ENCODE results near the gene PFKFB3.
"Not testable (repeated sequence)": the region's sequence is repeated elsewhere in the genome, so short reads cannot be mapped to it uniquely, and the experiment has no call there.

Gene PFKFB3

DNA sequence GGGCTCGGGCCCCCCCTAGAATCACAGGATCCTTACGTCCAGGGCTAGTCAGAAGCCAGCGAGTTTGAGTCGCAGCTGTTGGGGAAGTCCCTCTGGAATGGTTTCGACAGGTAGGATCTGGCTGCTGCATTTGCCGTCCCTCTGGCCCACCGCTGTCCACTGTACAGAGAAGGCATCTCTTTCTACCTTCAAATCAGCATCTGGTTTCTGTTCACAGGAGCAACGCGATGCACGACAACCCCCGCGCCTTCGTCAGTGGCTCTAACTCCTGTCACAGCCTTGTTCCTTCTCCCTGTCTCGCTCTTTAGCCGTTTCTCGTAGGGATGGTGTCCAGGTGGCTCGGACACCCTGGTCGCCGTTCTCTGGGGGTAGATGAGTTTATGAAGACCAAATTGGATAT lies 11.2 kb upstream of the PFKFB3 start:
- no peak overlapping the region for H3K4me3 Mint-ChIP-seq
- no peaks in the 10 kb centered on the region for H3K27me3 Mint-ChIP-seq
- H3K36me3 Mint-ChIP-seq: no peaks in the 10 kb centered on the region
- ATAC-seq: no peak
- H3K9me3 Mint-ChIP-seq: no peaks in the 10 kb centered on the region
- no peak overlapping the region for H3K27ac Mint-ChIP-seq
- peaks cover 7% of the 10 kb centered on the region for H3K4me1 Mint-ChIP-seq

DNA sequence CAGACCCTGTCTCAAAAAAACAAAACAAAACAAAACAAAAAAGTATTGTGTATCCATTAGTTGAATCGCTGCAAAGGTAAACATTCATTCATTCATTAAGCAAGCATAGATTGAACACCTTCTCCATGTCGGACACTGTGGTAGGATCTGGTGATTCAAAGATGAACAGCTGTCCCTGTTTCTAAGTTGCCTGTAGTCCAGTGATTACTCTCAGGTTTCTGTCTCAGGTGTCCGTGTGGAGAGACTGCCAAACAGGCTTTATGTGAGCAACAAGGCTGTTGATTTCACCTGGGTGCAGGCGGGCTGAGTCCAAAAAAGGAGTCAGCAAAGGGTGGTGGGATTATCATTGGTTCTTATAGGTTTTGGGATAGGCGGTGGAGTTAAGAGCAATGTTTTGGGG lies 9.4 kb upstream of the PFKFB3 start:
- not testable (repeated sequence) for H3K4me3 Mint-ChIP-seq, H3K27ac Mint-ChIP-seq, H3K9me3 Mint-ChIP-seq, ATAC-seq, H3K27me3 Mint-ChIP-seq, H3K36me3 Mint-ChIP-seq, H3K4me1 Mint-ChIP-seq

DNA sequence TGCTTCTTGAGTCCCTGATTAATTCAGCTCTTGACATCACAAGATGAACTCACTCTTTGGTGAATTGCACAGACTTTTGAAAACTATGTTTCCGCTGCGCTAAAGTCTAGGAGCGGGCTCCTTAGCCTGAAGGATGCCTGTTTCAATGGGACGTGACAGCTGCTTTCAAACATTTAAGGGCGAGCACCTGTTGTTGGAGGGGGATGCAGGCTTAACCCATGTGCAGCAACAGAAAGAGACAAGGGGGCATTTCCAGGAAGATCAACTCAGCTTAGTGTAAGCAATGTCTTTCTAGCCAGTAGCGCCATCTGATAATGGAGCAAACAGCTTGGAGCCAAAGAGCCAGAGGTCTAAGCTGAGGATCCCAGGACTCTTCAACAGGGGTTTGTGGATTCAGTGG lies 8.4 kb upstream of the PFKFB3 start:
- Mint-ChIP-seq H3K27ac (no peak overlapping the region), H3K27me3 (no peaks in the 10 kb centered on the region), H3K36me3 (no peaks in the 10 kb centered on the region), H3K4me1 (peaks cover 7% of the 10 kb centered on the region), H3K9me3 (no peaks in the 10 kb centered on the region), H3K4me3 (no peak overlapping the region)
- no peak for ATAC-seq

DNA sequence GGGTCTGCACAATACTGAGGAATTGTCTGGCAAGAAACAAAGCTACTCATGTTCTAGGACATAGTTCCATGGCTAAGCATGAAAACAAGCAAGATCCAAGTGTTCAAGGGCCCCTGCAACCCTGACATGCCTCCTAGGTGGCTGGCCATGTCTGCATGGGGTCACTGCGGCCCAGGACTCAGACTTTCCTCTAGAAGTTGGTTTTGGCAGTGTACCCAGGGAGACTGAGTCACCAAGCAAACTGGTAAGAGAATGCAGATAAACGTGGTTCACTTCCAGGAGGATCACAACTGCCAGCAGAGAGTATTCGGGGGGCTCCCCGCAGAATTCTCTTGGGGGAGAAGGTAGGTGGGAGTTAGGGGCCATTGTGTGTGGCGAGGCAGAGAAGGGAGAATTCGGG lies 7.4 kb upstream of the PFKFB3 start:
- Mint-ChIP-seq H3K9me3 (no peaks in the 10 kb centered on the region), H3K4me1 (peaks cover 13% of the 10 kb centered on the region), H3K4me3 (no peak overlapping the region), H3K27me3 (no peaks in the 10 kb centered on the region), H3K27ac (no peak overlapping the region), H3K36me3 (no peaks in the 10 kb centered on the region)
- ATAC-seq: no peak

DNA sequence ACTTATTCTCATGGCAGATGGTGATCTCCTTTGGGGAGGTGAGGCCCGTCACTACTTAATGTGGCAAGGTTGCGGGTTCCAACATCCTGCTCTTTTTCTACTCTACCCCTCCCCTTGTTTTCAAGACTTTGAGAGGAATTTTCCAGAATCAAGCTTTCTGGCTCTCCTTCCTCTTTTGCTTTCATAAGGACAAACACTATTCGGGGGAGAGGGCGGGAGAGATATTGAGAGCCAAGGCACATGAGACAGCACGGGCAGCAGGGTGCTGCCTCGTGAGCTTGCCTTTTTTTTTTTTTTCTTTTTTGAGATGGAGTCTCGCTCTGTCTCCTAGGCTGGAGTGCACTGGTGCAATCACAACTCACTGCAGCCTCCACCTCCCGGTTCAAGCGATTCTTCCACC lies 6.9 kb upstream of the PFKFB3 start:
- Mint-ChIP-seq H3K4me3 (no peak overlapping the region), H3K27me3 (no peaks in the 10 kb centered on the region), H3K36me3 (no peaks in the 10 kb centered on the region), H3K4me1 (peaks cover 18% of the 10 kb centered on the region), H3K9me3 (no peaks in the 10 kb centered on the region), H3K27ac (no peak overlapping the region)
- ATAC-seq: no peak

DNA sequence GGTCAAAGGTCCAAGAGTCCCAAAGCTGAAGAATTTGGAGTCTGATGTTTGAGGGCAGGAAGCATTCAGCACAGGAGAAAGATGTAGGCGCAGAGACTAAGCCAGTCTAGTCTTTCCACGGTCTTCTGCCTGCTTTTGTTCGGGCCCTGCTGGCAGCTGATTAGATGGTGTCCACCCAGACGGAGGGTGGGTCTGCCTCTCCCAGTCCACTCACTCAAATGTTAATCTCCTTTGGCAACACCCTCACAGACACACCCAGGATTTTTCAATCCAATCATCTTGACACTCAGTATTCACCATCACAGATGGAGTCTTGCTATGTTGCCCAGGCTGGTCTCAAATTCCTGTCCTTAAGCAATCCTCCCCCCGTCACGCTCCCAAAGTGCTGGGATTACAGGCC lies 6.2 kb upstream of the PFKFB3 start:
- H3K27me3 Mint-ChIP-seq, H3K36me3 Mint-ChIP-seq: not testable (repeated sequence)

DNA sequence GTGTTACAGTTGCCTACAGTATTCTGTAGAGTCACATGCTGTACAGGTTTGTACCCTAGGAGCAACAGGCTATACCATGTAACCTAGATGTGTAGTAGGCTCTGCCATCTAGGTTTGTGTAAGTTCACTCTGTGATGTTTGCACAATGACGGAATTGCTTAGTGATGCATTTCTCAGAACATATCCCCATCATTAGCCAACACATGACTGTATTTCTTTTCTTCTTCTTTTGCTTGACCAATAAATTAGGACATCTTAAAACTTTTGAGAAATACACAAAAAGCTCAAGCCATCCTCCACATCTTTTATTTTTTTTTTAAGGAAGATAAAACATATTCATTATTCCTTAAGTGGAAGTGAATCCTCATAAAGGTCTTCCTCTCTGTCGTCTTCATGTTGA lies 5.4 kb upstream of the PFKFB3 start:
- H3K27ac Mint-ChIP-seq: no peak overlapping the region
- no peak for ATAC-seq
- H3K4me1 Mint-ChIP-seq: peaks cover 25% of the 10 kb centered on the region
- H3K9me3 Mint-ChIP-seq: no peaks in the 10 kb centered on the region
- H3K27me3 Mint-ChIP-seq: no peaks in the 10 kb centered on the region
- no peaks in the 10 kb centered on the region for H3K36me3 Mint-ChIP-seq
- no peak overlapping the region for H3K4me3 Mint-ChIP-seq

More for the DNA sequence above, 6.2 kb upstream of the PFKFB3 start:
- H3K4me1 Mint-ChIP-seq: peaks cover 22% of the 10 kb centered on the region
- H3K27ac Mint-ChIP-seq, H3K9me3 Mint-ChIP-seq, H3K4me3 Mint-ChIP-seq, ATAC-seq: not testable (repeated sequence)

DNA sequence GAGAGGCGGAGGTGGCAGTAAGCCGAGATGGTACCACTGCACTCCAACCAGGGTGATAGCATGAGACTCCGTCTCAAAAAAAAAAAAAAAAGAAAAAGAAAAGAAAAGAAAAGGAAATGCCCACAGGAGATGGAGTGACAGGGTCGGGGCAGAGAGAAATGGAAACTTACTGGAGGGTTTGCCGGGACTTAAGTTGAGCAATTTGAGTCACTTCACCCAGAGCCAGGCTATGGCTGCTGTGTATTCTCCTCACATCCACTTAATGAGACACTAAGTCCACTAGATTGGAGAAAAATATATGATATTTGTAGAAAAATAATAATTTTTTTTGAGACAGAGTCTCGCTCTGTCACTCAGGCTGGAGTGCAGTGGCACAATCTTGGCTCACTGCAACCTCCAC lies 4.6 kb upstream of the PFKFB3 start:
- ATAC-seq: no peak
- H3K27ac Mint-ChIP-seq: no peak overlapping the region
- peaks cover 24% of the 10 kb centered on the region for H3K4me1 Mint-ChIP-seq

DNA sequence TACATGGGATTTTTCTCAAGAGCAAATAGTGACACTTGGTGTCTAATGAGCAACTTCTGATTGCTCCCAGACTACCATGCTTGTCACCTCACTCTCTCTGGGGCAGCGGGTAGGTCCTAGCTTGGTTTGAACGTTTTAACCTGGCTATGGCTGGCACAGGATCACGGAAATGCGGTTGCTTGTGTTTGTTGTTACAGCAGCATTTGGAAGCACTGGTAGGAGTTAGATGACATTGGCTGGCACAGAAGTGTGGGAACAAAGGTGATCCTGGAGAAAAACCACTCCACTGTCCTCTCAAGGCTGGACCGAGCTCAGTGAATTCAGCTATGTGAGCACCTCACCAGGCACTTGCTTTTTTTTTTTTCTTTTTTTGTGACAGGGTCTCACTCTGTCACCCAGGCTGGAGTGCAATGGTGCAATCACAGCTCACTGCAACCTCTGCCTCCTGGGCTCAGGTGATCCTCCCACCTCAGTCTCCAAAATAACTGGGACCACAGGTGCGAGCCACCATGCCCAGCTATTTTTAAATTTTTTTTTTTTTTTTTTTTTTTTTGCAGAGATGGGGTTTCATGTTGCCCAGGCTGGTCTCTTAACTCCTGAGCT lies 3.5 kb upstream of the PFKFB3 start:
- H3K4me1 Mint-ChIP-seq: peaks cover 24% of the 10 kb centered on the region
- no peak overlapping the region for H3K4me3 Mint-ChIP-seq
- H3K36me3 Mint-ChIP-seq: peaks cover 6% of the 10 kb centered on the region
- ATAC-seq: no peak
- no peak overlapping the region for H3K27ac Mint-ChIP-seq
- no peaks in the 10 kb centered on the region for H3K27me3 Mint-ChIP-seq
- no peaks in the 10 kb centered on the region for H3K9me3 Mint-ChIP-seq

More for the DNA sequence above, 4.6 kb upstream of the PFKFB3 start:
- no peaks in the 10 kb centered on the region for H3K36me3 Mint-ChIP-seq
- no peaks in the 10 kb centered on the region for H3K9me3 Mint-ChIP-seq
- no peak overlapping the region for H3K4me3 Mint-ChIP-seq
- H3K27me3 Mint-ChIP-seq: no peaks in the 10 kb centered on the region

DNA sequence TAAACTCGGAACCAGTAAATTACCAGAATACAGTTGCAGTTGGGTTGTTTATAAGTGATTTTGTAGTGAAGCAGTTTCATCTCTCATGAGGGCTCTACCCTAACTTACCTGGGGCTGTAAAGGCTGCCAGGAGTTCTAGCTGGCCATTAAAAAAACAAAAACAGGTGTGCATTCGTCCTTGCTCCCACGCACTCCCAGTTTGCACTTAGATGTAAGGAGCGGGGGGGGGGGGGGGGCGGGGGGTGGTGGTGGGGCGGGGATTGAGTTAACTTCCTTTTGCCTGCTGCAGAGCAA lies 2.3 kb upstream of the PFKFB3 start:
- peaks cover 36% of the 10 kb centered on the region for H3K4me1 Mint-ChIP-seq
- no peaks in the 10 kb centered on the region for H3K9me3 Mint-ChIP-seq
- ATAC-seq: no peak
- H3K36me3 Mint-ChIP-seq: peaks cover 6% of the 10 kb centered on the region
- H3K27ac Mint-ChIP-seq: no peak overlapping the region
- H3K27me3 Mint-ChIP-seq: no peaks in the 10 kb centered on the region
- peak overlapping the region; percentile 74 for H3K4me3 Mint-ChIP-seq

DNA sequence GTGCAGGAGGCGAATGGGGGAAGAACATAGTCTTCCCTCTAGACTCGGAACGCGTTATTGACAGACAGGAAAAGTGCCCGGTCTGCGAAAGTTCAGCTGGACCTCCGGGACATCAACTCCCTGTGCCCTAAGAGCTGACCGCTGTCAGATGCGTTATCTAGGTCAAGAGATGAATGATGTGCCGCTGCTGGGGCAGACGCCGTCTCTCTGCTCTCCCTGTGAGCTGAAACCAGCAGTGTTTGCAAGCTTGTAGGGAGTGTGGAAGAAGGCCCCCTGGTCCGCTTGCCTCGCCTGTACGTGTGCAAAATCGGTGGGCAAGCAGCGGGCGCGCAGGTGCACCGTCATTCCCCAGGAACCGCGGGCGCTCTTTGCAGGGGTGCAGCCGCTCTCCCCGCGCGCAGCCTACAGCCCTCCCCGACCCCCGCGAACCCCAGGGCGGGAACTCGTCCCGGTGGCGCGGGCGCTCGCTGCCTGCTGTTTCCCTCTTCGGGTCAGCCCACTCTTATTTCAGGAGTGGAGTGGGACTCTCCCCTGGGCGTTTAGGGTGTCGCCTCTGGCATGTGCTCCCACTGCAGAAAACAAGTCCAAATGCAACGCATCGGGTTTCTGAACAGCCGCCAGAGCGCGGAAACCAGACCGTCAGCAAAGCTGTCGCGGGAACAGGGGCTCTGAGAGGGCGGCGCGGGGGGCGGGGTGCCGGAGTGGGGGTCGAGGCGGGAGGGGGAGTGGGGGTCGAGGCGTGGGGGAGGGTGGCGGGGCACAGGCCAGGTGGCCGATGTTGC lies 1.8 kb upstream of the PFKFB3 start:
- ATAC-seq: no peak

DNA sequence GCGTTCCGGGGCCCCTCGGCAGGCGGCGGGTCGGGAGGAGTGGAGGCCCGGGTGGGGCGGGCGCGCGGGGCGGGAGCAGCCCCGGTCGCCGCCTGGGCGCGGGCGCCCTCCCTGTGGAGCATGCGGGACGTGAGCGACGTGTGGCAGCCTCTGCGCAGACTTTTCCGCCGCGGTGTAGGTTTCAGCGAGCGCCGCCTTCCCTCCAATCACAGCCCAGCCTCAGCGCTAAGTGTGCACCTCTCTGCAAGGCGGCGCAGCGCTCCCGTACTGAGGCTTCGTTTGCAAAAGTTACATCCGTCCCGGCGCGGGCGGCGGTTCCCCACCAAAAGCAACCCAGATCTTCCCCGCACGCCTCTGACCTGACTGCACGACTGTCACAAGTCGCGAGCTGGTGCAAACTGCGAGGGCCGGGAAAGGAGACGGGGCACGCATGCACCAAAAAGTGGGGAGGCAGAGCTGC lies 1.2 kb upstream of the PFKFB3 start:
- Mint-ChIP-seq H3K9me3 (no peaks in the 10 kb centered on the region), H3K27me3 (no peaks in the 10 kb centered on the region), H3K4me3 (peak overlapping the region; percentile 91), H3K27ac (peak overlapping the region; percentile 85), H3K36me3 (peaks cover 6% of the 10 kb centered on the region), H3K4me1 (peaks cover 37% of the 10 kb centered on the region)
- peak; percentile 62 for ATAC-seq

More for the DNA sequence above, 1.8 kb upstream of the PFKFB3 start:
- Mint-ChIP-seq H3K4me3 (peak overlapping the region; percentile 74), H3K27me3 (no peaks in the 10 kb centered on the region), H3K4me1 (peaks cover 37% of the 10 kb centered on the region), H3K27ac (no peak overlapping the region), H3K36me3 (peaks cover 6% of the 10 kb centered on the region), H3K9me3 (no peaks in the 10 kb centered on the region)

DNA sequence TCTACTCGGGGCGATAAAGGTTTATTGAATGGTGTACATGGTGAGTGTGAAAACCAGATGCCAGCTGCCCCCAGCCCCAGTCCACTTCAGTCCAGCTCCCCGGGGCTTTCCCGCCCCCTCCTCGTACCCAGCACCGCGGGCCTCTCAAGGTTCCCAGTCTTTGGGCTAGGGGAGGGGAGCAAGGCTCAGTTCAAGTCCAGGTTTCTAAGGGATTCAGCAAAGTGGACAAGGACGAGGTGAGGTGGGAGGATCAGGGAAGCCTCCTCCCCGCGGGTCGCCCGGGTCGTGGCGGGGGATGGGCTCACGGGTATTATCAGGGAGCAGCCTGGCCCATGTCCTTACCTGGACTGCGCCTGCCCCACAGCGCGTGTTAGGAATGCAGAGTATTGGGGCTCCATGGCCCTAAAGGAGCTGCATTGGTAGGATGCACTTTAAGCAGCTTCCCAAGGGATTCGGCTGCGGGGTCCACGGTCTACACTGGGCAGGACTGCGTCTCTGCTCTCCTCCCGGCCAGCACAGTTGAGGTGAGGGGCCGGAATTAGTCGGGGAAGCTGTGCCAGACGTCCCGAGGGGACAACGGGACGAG lies 541 bp upstream of the PFKFB3 start:
- peaks cover 37% of the 10 kb centered on the region for H3K4me1 Mint-ChIP-seq
- H3K27me3 Mint-ChIP-seq: no peaks in the 10 kb centered on the region
- no peaks in the 10 kb centered on the region for H3K9me3 Mint-ChIP-seq
- peaks cover 6% of the 10 kb centered on the region for H3K36me3 Mint-ChIP-seq
- peak overlapping the region; percentile 85 for H3K27ac Mint-ChIP-seq
- H3K4me3 Mint-ChIP-seq: peak overlapping the region; percentile 91
- no peak for ATAC-seq

DNA sequence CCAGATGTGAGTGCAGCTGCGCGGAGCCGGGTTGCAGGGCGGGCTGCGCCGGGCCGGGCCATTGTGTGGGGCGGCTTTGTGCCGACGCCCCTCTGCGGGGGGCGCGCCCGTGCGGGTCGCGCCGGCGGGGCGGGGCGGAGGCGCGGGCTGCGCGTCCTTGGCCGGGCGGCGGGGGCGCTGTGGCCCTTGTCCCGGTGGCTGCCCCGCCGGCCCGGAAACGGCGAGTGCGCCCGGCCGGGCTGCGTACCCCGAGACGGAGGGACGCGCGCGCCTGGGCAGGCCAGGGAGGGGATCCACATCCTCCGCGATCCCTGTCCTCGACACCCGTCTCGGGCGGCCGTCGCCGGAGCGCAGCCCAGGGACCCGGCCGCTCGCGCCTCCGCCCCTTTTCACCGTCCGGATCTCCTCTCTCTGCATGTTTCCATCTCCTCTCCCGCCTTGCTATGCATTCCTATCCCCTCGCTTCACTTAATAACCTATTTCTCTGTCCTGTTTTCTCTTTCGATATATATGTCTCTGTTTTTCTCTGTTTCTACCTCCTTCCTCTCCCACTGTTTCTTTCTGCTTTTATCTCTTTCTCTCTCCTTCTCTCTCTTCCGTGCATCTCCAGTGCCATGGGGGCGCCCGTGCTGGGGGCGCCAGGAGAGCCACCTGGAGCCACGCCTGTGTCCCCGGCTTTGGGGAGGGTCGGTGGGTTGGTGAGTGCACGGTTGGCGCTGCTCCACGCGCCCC lies 765 bp downstream of the PFKFB3 start:
- Mint-ChIP-seq H3K27me3 (no peaks in the 10 kb centered on the region), H3K27ac (peak overlapping the region; percentile 85), H3K4me1 (peaks cover 46% of the 10 kb centered on the region), H3K9me3 (no peaks in the 10 kb centered on the region), H3K4me3 (peak overlapping the region; percentile 94), H3K36me3 (peaks cover 6% of the 10 kb centered on the region)
- ATAC-seq: peak; percentile 73

DNA sequence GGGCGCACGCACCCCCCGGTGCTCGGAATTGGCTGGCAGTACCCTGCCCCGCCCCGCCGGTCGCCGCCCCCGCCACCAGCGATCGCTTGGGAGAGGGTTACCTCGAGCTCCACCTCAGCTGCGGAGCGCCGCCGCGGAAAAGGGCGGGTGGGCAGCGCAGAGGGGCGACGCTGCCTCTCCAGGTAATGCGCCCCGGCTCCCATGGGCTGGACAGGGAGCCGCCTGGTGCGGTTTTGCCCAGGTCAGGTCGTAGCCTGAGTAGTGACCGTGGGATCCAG lies 1.3 kb downstream of the PFKFB3 start:
- ATAC-seq: peak; percentile 59
- Mint-ChIP-seq H3K4me3 (peak overlapping the region; percentile 94), H3K27me3 (no peaks in the 10 kb centered on the region), H3K36me3 (peaks cover 6% of the 10 kb centered on the region), H3K4me1 (peaks cover 51% of the 10 kb centered on the region), H3K9me3 (no peaks in the 10 kb centered on the region), H3K27ac (peak overlapping the region; percentile 85)

Data from stimulated activated memory B cell treated with anti-CD40 and anti-IgM and Interleukin-4, amounts not matched to agents 10 μg/mL and 1 μg/mL and 100 μg/mL, for 72 hours (primary cell).